ENCODE data around the gene DENND1A.

- no peak for TF ChIP-seq CBX8 (IDR thresholded peaks at IDR 0.05)
- no peak for TF ChIP-seq CHD2 (IDR thresholded peaks at IDR 0.05; ENCODE audit: low read length, partially characterized antibody)
- TF ChIP-seq CTCF (IDR thresholded peaks at IDR 0.05), result no peak
- no peak for TF ChIP-seq SREBF2 (IDR thresholded peaks at IDR 0.05)
- no peak for TF ChIP-seq TFCP2L1 (CRISPR knock-in tag; IDR thresholded peaks at IDR 0.05)
- TF ChIP-seq BCL3 (IDR thresholded peaks at IDR 0.05), result no peak
- no peak for TF ChIP-seq POLR2A (IDR thresholded peaks at IDR 0.05; ENCODE audit: low read length)
- no peak for TF ChIP-seq MAFK (IDR thresholded peaks at IDR 0.05; ENCODE audit: partially characterized antibody)
- TF ChIP-seq HDAC2 (IDR thresholded peaks at IDR 0.05), result no peak
- no peak for TF ChIP-seq RCOR1 (IDR thresholded peaks at IDR 0.05; ENCODE audit: low read depth, low read length)
- TF ChIP-seq RFX5 (IDR thresholded peaks at IDR 0.05), result no peak
- TF ChIP-seq CEBPB (IDR thresholded peaks at IDR 0.05), result no peak
- TF ChIP-seq BHLHE40 (IDR thresholded peaks at IDR 0.05; ENCODE audit: low read depth, low read length), result no peak
Observed at GRCh38 chr9:123620239-123620638, 309.7 kb downstream of the DENND1A start.
